ENCODE measurements around the gene CAPN11.

The CAPN11 gene

DNA sequence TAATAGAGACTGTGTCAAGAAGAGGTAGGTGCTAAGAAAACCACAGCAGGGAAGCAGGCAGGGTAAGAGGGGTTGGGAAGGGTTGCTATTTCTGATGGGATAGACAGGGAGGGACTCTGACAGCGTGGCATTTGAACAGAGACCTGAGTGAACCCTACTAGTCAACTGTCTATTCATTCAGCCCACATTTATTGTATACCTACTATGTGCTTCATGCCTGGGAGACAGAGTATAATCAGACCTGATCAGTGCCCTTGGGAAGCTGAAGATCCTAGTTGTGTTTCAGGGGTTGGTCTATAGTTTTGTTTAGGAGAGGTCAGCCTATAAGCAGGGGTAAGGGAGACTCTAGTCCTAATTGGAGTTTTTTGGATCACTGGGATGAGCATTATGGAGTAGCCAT, 14.9 kb upstream of the CAPN11 start:
- TF ChIP-seq, protein P1, sequence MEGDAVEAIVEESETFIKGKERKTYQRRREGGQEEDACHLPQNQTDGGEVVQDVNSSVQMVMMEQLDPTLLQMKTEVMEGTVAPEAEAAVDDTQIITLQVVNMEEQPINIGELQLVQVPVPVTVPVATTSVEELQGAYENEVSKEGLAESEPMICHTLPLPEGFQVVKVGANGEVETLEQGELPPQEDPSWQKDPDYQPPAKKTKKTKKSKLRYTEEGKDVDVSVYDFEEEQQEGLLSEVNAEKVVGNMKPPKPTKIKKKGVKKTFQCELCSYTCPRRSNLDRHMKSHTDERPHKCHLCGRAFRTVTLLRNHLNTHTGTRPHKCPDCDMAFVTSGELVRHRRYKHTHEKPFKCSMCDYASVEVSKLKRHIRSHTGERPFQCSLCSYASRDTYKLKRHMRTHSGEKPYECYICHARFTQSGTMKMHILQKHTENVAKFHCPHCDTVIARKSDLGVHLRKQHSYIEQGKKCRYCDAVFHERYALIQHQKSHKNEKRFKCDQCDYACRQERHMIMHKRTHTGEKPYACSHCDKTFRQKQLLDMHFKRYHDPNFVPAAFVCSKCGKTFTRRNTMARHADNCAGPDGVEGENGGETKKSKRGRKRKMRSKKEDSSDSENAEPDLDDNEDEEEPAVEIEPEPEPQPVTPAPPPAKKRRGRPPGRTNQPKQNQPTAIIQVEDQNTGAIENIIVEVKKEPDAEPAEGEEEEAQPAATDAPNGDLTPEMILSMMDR (IDR thresholded peaks at IDR 0.05): no peak

DNA sequence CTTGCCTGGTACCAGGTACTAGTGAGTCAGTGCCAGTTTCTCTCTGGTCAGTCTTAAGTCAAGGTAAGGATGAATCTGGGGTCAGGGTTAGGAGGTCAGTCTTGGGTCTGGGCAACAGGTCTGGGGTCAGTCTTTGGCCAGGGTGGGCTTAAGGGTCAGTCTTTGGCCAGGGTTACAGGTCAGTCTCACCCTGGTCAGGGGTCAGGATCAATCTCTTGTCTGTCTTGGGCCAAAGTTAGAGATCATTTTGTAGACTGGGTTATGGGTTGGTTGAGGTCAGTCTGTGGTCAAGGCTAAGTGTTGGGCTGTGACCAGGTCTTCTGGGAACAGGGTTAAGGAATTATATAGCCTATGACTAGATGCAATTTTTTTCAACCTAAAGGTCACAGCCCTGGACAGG, 12.8 kb upstream of the CAPN11 start:
- TF ChIP-seq, protein P1 (IDR thresholded peaks at IDR 0.05): no peak

DNA sequence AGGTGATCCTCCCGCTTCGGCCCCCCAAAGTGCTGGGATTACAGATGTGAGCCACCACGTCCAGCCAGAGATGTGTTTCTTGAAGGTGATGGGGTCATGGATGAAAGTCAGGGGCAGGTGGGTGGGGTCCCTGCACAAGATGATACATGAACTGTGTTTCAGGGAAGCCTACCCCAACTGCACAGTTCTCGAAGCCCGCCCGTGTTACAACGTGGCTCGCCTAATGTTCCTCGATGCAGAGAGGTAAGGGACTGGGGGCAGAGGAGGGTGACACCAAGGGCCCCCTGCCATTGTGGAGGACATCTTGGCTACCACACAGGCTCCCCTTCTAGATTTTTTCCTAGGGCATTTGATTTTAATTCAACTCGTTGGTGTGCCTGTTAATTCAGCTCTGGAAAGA, 11.9 kb upstream of the CAPN11 start:
- TF ChIP-seq, protein P1 (IDR thresholded peaks at IDR 0.05): no peak

DNA sequence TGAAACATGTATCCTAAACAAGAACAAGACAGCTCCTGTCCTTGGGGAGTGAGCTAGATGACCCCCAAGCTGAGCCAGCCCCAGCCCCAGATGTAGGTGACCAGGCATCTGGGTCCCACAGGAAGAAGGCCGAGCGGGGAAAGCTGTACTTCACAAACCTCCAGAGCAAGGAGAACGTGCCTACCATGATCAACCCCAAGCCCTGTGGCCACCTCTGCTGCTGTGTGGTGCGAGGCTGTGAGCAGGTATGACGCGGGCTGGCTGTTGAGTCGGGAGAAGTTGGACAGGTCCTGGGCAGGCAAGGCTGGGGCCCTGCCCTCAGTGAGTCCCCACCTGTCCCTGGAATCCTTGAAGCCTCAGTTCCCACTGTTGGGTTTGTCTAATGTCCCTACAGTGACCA, 11.4 kb upstream of the CAPN11 start:
- TF ChIP-seq, protein P1 (IDR thresholded peaks at IDR 0.05): no peak

DNA sequence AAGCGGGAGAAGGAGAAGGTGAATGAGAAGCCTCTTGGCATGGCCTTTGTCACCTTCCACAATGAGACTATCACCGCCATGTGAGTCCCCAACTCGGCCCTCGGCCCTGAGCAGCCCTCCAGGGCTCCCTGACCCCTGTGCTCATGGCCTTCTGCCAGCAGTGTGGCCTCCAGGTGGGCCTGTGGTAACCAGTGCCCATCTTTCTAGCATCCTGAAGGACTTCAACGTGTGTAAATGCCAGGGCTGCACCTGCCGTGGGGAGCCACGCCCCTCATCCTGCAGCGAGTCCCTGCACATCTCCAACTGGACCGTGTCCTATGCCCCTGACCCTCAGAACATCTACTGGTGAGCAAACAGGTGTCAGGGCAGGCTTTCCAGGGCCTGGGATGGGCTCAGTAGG, 10.3 kb upstream of the CAPN11 start:
- TF ChIP-seq, protein P1 (IDR thresholded peaks at IDR 0.05): no peak

DNA sequence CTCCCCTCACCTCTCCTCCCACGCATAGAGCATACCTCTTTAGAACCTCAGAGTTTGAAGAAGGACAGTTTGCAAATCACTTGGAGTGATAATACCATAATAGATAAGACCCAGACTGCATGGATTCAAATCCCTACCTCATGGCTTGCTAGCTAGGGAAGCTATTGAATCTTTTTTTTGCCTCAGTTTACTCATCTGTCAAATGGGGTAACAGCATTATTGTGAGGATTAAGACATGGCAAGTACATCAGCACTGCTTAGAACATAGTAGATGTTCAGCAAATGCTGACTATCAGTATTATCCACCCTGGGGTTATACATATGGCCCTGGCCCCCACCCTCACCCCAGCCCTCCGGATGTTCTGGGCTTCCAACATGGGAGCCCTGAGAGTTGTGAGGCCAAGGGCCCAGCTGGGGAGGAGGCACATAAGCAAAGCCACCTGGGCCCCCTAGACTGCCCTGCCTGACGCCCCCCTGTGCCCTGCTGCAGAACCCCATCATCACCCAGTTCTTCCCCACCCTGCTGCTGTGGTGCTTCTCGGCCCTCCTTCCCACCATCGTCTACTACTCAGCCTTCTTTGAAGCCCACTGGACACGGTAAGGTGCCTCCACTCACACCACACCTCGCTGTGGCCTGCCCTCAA, 9.1 kb upstream of the CAPN11 start:
- TF ChIP-seq, protein P1 (IDR thresholded peaks at IDR 0.05): no peak

DNA sequence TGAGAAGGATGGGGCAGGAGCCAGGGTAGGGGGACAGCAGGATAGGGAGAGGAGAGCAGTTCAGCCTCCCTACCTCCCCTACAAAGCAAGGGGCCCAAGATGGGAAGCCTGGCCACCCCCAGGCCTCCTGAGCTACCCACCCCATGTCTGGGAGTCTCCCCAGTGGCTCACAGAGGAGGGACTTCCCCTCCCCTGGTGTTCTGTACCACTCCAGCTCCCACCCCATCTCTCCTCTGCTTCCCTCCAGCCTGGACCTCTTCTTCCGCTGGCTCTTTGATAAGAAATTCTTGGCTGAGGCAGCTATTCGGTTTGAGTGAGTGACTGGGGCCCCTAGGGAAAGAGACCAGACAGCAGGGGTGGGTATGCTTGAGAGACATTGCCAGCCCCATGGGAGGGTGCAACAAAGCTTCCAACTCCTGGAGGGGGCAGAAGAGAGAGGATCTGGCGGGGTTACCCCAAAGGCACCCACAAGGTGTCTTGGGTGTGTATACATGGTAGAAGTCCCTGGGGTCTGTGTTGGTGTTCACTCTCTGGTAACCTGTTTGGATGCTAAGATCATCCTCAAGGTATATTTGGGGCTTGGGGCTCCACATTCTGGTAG, 8.2 kb upstream of the CAPN11 start:
- TF ChIP-seq, protein P1 (IDR thresholded peaks at IDR 0.05): no peak
